ENCODE results near the gene GPRC5C.

Gene GPRC5C

GRCh38 chr17:74393346-74393942 is 38.4 kb upstream of the GPRC5C start:
- peak overlapping the region; percentile 66 for H3K27ac ChIP-seq
- ChIA-PET POLR2A (ENCODE audit: low non-redundant PET) (no interaction called here), CTCF (interaction anchor here (0.7 kb wide), 1 partner anchor 19 kb away, joined by 3 read pairs; no protein-coding TSS in a partner anchor)
- no peak for DNase-seq (ENCODE audit: low spot score)
- TF ChIP-seq, protein P1, sequence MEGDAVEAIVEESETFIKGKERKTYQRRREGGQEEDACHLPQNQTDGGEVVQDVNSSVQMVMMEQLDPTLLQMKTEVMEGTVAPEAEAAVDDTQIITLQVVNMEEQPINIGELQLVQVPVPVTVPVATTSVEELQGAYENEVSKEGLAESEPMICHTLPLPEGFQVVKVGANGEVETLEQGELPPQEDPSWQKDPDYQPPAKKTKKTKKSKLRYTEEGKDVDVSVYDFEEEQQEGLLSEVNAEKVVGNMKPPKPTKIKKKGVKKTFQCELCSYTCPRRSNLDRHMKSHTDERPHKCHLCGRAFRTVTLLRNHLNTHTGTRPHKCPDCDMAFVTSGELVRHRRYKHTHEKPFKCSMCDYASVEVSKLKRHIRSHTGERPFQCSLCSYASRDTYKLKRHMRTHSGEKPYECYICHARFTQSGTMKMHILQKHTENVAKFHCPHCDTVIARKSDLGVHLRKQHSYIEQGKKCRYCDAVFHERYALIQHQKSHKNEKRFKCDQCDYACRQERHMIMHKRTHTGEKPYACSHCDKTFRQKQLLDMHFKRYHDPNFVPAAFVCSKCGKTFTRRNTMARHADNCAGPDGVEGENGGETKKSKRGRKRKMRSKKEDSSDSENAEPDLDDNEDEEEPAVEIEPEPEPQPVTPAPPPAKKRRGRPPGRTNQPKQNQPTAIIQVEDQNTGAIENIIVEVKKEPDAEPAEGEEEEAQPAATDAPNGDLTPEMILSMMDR (conservative IDR thresholded peaks at IDR 0.05; ENCODE audit: low read depth), result no peak

GRCh38 chr17:74394275-74394950 is 37.5 kb upstream of the GPRC5C start:
- ChIA-PET POLR2A (ENCODE audit: low non-redundant PET) (no interaction called here), CTCF (interaction anchor here (0.6 kb wide), 1 partner anchor 255 kb away, joined by 4 read pairs; no protein-coding TSS in a partner anchor)
- H3K27ac ChIP-seq, result no peak overlapping the region
- TF ChIP-seq, protein P1 (conservative IDR thresholded peaks at IDR 0.05; ENCODE audit: low read depth), result no peak
- DNase-seq (ENCODE audit: low spot score), result no peak

- TF ChIP-seq, protein P1 (conservative IDR thresholded peaks at IDR 0.05; ENCODE audit: low read depth), result no peak
- ChIA-PET POLR2A (ENCODE audit: low non-redundant PET) (no interaction called here), CTCF (interaction anchor here (0.6 kb wide), 1 partner anchor 256 kb away, joined by 4 read pairs; no protein-coding TSS in a partner anchor)
- H3K27ac ChIP-seq, result no peak overlapping the region
- no peak for DNase-seq (ENCODE audit: low spot score)
Measured at GRCh38 chr17:74394977-74395376, 36.9 kb upstream of the GPRC5C start.

DNA sequence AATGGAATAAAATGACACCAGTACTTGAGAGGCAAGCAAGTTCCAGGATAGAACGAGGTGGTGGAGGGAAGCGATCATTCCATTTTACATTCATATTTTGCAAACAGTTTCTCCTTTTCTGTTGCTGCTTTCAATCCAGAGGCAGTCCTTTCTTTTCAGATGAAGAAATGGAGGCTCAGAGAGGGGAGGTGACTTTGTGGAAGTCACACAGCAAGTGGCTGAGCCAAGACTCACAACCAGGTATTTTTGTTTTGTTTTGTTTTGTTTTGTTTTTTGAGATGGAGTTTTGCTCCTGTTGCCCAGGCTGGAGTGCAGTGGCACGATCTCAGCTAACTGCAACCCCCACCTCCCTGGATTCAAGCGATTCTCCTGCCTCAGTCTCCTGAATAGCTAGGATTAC is 35.3 kb upstream of the GPRC5C start:
- ChIA-PET POLR2A (ENCODE audit: low non-redundant PET) (no interaction called here), CTCF (no interaction called here)
- TF ChIP-seq, protein P1 (conservative IDR thresholded peaks at IDR 0.05; ENCODE audit: low read depth), result no peak
- H3K27ac ChIP-seq, result no peak overlapping the region
- no peak for DNase-seq (ENCODE audit: low spot score)

DNA sequence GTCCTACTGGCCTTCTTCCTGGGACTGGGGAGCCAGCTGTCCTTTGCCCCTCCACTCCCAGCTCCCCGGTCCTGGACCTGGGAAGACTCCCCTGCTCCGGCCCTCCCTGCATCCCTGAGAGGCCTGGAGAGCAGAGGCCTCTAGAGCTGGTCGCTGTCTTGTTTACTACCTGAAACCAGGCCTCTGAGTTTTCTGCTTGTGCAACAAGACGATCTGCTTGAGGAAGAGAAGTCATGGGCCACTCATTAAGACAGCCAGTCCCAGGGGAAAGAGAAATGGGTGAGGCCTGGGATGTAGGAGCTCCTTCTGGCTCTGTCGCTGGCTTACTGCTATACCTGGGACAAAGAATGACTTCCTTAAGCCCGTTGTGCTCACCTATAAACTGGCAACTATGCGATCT is 29.8 kb upstream of the GPRC5C start:
- CTCF ChIA-PET, result no interaction called here
- POLR2A ChIA-PET (ENCODE audit: low non-redundant PET), result no interaction called here
- no peak for DNase-seq (ENCODE audit: low spot score)
- TF ChIP-seq, protein P1 (conservative IDR thresholded peaks at IDR 0.05; ENCODE audit: low read depth), result no peak
- no peak overlapping the region for H3K27ac ChIP-seq

DNA sequence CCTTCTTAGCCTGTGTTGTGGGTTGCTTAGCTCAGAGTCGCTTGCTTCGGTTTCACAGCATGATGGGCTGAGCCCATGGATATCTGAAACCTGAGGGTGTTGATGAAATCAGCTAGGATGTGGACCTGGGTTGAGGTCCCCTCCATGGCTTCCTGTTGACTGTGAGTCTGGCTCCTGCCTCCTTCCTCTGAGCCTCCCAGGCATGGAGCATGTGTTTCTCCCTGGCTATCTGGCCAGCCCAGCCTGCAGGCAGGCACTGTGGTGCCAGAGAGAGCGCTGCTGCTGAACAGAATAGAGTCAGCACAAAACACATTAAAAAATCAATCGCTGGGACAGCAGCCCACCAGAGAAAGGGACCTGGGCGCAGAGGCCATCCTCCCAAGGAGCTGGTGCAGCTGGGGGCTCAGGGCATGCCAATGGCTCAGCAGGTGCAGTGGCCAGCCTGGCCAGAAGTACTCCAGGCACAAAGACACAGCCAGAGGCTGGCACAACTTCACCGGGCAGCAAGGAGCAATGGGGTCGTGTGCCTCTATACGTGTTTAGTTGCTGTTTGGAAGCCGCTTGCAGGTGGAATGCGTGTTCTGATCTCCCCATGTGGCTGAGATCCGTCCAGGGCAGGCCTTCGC is 28.3 kb upstream of the GPRC5C start:
- CTCF ChIA-PET, result no interaction called here
- TF ChIP-seq, protein P1 (conservative IDR thresholded peaks at IDR 0.05; ENCODE audit: low read depth), result no peak
- no peak overlapping the region for H3K27ac ChIP-seq
- POLR2A ChIA-PET (ENCODE audit: low non-redundant PET), result no interaction called here
- no peak for DNase-seq (ENCODE audit: low spot score)

Data from RWPE1 (cell line).